Type B pancreatic cell (in vitro differentiated cells): ENCODE data around the gene YPEL5. TPM values are rescaled to one million over a fixed set of nuclear protein-coding genes. Genes with fewer than 3 reads are reported as not detected.

Experiments
- DNase-seq: peaks from one replicate; pipeline ENCODE4 v3.0.0; 2021; ENCODE audit warnings: mixed read lengths; ENCODE audit not compliant: unreplicated experiment; ENCODE audit errors: extremely low spot score
- H3K27ac Mint-ChIP-seq: 2 replicates; pipeline ENCODE4 v1.8.0; 2021; ENCODE audit warnings: mild to moderate bottlenecking, mixed read lengths
- H3K27me3 Mint-ChIP-seq: 2 replicates; pipeline ENCODE4 v1.8.0; 2021; ENCODE audit warnings: mixed read lengths
- H3K36me3 Mint-ChIP-seq: 2 replicates; pipeline ENCODE4 v1.8.0; 2021; ENCODE audit warnings: mixed read lengths
- H3K4me1 Mint-ChIP-seq: one replicate; pipeline ENCODE4 v1.8.0; 2021; ENCODE audit warnings: mixed read lengths; ENCODE audit not compliant: unreplicated experiment
- H3K4me3 Mint-ChIP-seq: 2 replicates; pipeline ENCODE4 v1.8.0; 2021; ENCODE audit warnings: mild to moderate bottlenecking, mixed read lengths
- H3K9me3 Mint-ChIP-seq: 2 replicates; pipeline ENCODE4 v1.8.0; 2021; ENCODE audit warnings: mixed read lengths
- CTCF ChIP-seq: fragments of 200-600 bp; sonication (generic); conservative IDR thresholded peaks from 2 replicates; pipeline ENCODE4 v1.5.0; 2021; ENCODE audit warnings: antibody characterized with exemption, mild to moderate bottlenecking
- total RNA-seq: library from RNA; stranded (reverse); gene quantifications from 2 replicates; pipeline ENCODE4 v1.2.1, GENCODE V29; 2021; ENCODE audit warnings: low replicate concordance

YPEL5 gene
- total RNA-seq, 1 donor from 2014 or later: 55.0 TPM

- H3K4me1 Mint-ChIP-seq: no peaks in the 10 kb centered on the region
- H3K4me3 Mint-ChIP-seq: no peak overlapping the region
- H3K36me3 Mint-ChIP-seq: no peaks in the 10 kb centered on the region
- no peak for DNase-seq
- H3K9me3 Mint-ChIP-seq: no peaks in the 10 kb centered on the region
- H3K27me3 Mint-ChIP-seq: peaks cover 8% of the 10 kb centered on the region
- H3K27ac Mint-ChIP-seq: no peak overlapping the region
- no peak for TF ChIP-seq CTCF
Observed at GRCh38 chr2:30177956-30178355, 31.1 kb downstream of the YPEL5 start.

GRCh38 chr2:30178618-30179434, 32.0 kb downstream of the YPEL5 start:
- Mint-ChIP-seq H3K9me3 (no peaks in the 10 kb centered on the region), H3K4me1 (no peaks in the 10 kb centered on the region), H3K27ac (no peak overlapping the region), H3K4me3 (no peak overlapping the region), H3K36me3 (no peaks in the 10 kb centered on the region), H3K27me3 (peaks cover 8% of the 10 kb centered on the region)
- TF ChIP-seq CTCF: no peak
- no peak for DNase-seq

- H3K9me3 Mint-ChIP-seq: no peaks in the 10 kb centered on the region
- peaks cover 8% of the 10 kb centered on the region for H3K27me3 Mint-ChIP-seq
- no peak overlapping the region for H3K27ac Mint-ChIP-seq
- no peaks in the 10 kb centered on the region for H3K36me3 Mint-ChIP-seq
- no peak for DNase-seq
- H3K4me1 Mint-ChIP-seq: no peaks in the 10 kb centered on the region
- H3K4me3 Mint-ChIP-seq: no peak overlapping the region
- TF ChIP-seq CTCF: no peak
Observed at GRCh38 chr2:30179536-30179935, 32.7 kb downstream of the YPEL5 start.

GRCh38 chr2:30180226-30180625, 33.4 kb downstream of the YPEL5 start:
- H3K27me3 Mint-ChIP-seq: peaks cover 8% of the 10 kb centered on the region
- H3K36me3 Mint-ChIP-seq: no peaks in the 10 kb centered on the region
- no peak for TF ChIP-seq CTCF
- no peak for DNase-seq
- no peaks in the 10 kb centered on the region for H3K9me3 Mint-ChIP-seq
- no peaks in the 10 kb centered on the region for H3K4me1 Mint-ChIP-seq
- no peak overlapping the region for H3K27ac Mint-ChIP-seq
- H3K4me3 Mint-ChIP-seq: no peak overlapping the region

GRCh38 chr2:30181176-30181575, 34.4 kb downstream of the YPEL5 start:
- Mint-ChIP-seq H3K9me3 (no peaks in the 10 kb centered on the region), H3K27ac (no peak overlapping the region), H3K4me3 (no peak overlapping the region), H3K36me3 (no peaks in the 10 kb centered on the region), H3K27me3 (peaks cover 12% of the 10 kb centered on the region), H3K4me1 (no peaks in the 10 kb centered on the region)
- no peak for TF ChIP-seq CTCF
- DNase-seq: no peak
